8988T (cell line): ENCODE data around the gene FILIP1.
"Not testable (repeated sequence)": the region's sequence is repeated elsewhere in the genome, so short reads cannot be mapped to it uniquely, and the experiment has no call there.

Experiments
- DNase-seq: peaks from one replicate; pipeline ENCODE4 v3.0.0; 2011

Gene FILIP1

GRCh38 chr6:75419416-75419815 lies 74.2 kb downstream of the FILIP1 start:
- no peak for DNase-seq

DNA sequence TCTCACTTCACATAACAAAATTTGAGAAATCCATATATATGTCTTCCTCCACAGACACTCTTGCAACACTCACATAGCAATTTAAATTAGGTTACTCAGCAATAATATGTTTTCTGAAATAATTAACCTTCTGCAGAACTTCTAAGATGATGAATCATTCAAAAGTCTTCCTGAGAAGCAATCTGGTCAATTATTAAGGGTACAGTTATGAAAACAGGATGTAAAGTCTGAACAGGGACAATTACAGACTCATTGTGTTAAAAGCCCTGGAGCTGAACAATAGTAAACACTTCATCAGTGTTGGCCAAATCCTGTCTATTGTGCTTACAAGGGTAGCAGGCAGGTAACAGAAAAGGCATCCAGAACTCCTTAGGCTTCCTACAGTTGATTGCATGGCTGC lies 75.4 kb downstream of the FILIP1 start:
- no peak for DNase-seq

DNA sequence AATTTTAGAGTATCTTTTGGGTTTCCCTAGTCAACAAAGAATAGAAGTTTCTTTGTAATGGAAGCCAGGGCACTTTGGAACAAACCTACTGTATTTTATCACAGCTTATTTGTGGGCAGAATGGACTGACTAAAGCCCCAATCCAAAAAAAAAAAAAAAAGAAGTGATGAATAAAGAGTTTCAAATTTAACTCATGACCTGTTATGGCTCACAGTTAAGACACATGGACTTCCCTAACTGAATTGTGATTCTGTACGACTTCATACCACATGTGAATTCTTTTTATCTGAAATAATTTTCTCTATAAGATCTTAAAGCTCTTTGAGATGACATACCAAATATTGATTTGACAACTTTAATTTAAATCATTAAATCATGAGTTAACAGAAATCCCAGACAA lies 77.2 kb downstream of the FILIP1 start:
- no peak for DNase-seq

DNA sequence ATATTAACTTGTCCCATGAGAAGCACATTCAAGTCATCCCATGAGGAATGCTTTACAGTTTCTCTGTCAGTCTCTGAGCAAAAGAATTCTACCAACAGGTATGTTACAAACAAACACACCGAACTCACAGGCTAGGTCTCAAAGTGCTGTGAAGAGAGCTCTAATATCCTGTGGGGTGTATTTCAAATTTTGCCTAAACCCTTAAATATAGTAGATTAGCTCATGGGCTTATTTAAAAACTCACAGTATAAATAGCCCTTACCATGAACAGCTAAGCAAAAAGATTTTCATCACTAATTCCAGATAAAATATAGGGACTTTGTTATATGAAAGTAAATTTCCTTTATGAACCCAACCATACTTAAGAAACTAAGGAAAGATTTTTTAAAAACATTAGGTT lies 77.8 kb downstream of the FILIP1 start:
- DNase-seq: no peak

GRCh38 chr6:75414445-75415021 lies 79.1 kb downstream of the FILIP1 start:
- DNase-seq: no peak

GRCh38 chr6:75412969-75413662 lies 80.5 kb downstream of the FILIP1 start:
- DNase-seq: no peak

- DNase-seq: not testable (repeated sequence)
Observed at GRCh38 chr6:75410564-75410963, 83.0 kb downstream of the FILIP1 start.

DNA sequence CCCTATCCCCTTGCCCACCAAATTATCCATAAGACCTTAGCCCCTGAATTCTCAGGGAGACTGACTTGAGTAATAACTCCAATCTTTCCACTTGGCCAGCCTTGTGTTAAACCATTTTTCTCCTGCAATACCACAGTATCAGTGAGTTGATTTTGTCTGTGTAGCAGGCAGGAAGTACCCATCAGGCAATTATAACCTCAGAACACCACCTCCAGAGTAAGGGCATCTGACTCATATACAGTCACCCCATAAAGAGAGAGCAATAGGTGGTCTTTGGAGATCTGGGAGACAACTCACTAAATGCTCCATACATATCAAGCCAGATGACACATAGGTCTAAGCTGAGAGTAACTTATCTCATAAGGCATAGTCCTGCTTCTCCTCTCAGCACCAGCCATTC lies 83.7 kb downstream of the FILIP1 start:
- DNase-seq: no peak

GRCh38 chr6:75409286-75409685 lies 84.3 kb downstream of the FILIP1 start:
- DNase-seq: no peak

GRCh38 chr6:75403563-75404080 lies 90.0 kb downstream of the FILIP1 start:
- DNase-seq: no peak

- DNase-seq: no peak
Observed at GRCh38 chr6:75402296-75402695, 91.3 kb downstream of the FILIP1 start.

- no peak for DNase-seq
Observed at GRCh38 chr6:75397656-75398465, 95.7 kb downstream of the FILIP1 start.

- DNase-seq: no peak
Observed at GRCh38 chr6:75397171-75397570, 96.4 kb downstream of the FILIP1 start.

- DNase-seq: no peak
Observed at GRCh38 chr6:75396005-75396800, 97.4 kb downstream of the FILIP1 start.

GRCh38 chr6:75393806-75394205 lies 99.8 kb downstream of the FILIP1 start:
- no peak for DNase-seq

DNA sequence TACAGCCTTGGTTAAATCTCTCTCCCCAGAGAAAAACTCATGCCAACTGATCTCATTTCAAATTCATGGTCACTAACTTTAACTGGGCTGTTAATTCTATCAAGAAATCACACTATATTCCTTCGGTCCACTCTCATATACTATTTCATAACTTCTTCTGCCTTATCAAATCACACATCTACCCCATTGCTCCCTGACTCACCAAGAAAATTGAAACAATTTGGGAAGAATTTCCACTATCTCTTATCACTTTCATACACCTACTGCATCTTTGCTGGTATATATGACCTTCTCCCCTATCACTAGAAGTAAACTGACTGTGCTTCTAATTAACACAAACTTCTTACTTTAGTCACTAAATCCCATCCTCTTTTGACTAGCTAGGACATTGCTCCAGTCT lies 102.3 kb downstream of the FILIP1 start:
- no peak for DNase-seq

DNA sequence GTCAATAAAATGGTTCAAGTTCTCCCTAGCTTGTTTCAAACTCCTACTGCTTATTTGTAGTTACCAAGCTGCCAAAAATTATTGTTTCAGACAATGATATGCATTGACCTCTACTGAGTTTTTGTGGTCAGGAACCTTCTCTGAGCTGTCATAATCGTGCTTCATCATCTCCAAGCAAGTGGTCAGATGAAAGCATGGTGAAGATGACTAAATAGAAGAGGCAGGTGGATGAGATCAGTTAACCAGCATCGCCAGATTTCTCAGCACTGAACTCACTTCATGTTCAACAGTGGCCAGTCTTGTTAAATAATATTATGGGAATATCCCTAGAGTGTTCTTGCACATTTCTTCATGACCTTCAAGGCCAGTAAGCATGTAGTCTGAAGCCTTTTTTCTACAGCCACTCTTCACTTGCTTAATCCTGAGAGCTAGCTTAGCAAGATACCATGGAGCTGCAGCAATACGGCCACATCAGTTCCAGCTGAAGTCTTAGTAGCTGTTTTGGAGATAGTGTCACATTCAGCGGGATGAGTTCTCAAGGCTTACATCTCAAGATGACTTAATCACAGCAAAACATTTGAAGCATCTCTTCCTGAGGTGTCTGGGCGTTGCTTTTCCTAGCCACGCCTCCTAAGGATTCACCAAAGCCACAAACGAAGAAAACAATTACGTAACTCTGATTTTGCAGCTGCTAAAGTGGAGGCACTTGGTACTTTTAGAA lies 107.4 kb downstream of the FILIP1 start:
- no peak for DNase-seq

DNA sequence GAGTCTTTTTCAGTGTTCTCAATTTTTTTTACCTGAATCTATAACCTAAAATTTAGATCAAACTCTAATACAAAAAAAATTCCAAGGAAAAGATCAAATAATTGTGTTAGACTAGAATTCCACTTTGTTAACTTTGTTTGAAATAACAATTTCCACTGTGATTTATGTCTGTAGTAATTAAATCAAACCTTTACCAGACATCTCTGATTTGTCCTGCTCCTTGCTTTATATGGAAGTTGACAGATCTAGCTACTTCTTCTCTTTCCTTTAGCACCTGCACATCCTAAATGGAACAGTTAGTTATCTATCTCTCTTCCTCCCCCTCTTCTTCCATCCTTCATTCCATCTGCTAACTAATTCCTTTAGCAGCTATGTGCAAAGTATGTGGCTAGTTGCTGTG lies 109.5 kb downstream of the FILIP1 start:
- DNase-seq: no peak

DNA sequence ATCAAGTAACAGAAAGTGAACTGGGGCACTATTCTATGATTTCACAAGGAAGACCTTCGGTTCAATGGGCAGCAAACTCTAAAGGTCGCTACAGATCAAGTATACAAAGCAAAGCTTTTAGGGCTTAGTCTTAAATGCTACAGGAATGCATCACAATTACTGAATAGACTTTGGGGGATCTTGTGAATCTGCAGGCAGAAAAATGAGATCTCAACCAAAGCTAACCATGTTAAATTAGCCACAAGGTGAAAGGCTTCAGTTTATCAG lies 111.0 kb downstream of the FILIP1 start:
- no peak for DNase-seq

- no peak for DNase-seq
Observed at GRCh38 chr6:75381877-75382633, 111.5 kb downstream of the FILIP1 start.

DNA sequence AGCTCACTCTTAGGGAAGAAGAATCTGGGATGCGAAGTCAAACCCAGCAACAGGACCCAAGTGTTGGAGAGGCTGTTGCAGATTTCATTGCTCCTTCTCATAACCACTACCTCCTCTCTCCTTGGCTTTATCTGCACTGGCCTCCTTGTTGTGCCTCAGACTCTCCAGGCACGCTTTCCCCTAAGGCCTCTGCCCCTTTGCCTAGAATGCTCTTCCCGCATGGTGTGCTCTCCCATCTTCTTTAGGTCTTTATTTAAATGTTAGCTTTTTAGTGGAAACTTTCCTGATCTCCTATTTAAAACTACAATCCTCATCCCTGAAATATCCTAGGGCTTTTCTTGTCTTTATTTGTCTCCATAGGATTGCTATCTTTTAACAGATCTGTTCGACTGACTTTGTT lies 114.1 kb downstream of the FILIP1 start:
- DNase-seq: no peak

GRCh38 chr6:75378101-75378500 lies 115.5 kb downstream of the FILIP1 start:
- DNase-seq: no peak
